B cell (primary cell): Measurements from ENCODE around the gene ETV3.

ENCODE experiments used
- CTCF ChIP-seq: fragments of 200-600 bp; IDR thresholded peaks from one replicate; pipeline ENCODE4 v1.8.0; 2022; ENCODE audit warnings: antibody characterized with exemption, mild to moderate bottlenecking
- EZH2 ChIP-seq: IDR thresholded peaks from 2 replicates; pipeline ENCODE4 v1.6.1; 2012; ENCODE audit warnings: borderline replicate concordance, low read depth, mild to moderate bottlenecking, moderate library complexity, low read length; ENCODE audit not compliant: insufficient read depth, poor library complexity, severe bottlenecking

GRCh38 chr1:157073944-157074685, 64.1 kb downstream of the ETV3 start:
- TF ChIP-seq CTCF (no peak), EZH2 (no peak)
